OCI-LY1 (cell line): ENCODE results near the gene SNX18.

ENCODE experiments used
- H2AFZ ChIP-seq: fragments of 200-600 bp; sonication (generic), shearing (Covaris generic); 2 replicates; pipeline ENCODE4 v1.6.0; 2014; ENCODE audit warnings: antibody characterized with exemption, mild to moderate bottlenecking, low read length
- H3F3A ChIP-seq: fragments of 200-600 bp; sonication (generic), shearing (Covaris generic); 2 replicates; pipeline ENCODE4 v1.6.0; 2014; ENCODE audit warnings: mild to moderate bottlenecking, antibody characterized with exemption, low read length, moderate library complexity; ENCODE audit not compliant: insufficient read depth
- H3K27ac ChIP-seq: fragments of 200-600 bp; sonication (generic); 2 replicates; pipeline ENCODE4 v1.5.1; 2014; ENCODE audit warnings: low read length, mixed run types, mild to moderate bottlenecking, low read depth; ENCODE audit not compliant: poor library complexity, severe bottlenecking
- H3K27me3 ChIP-seq: fragments of 200-600 bp; sonication (generic); 2 replicates; pipeline ENCODE4 v1.6.0; 2014; ENCODE audit warnings: antibody characterized with exemption, mild to moderate bottlenecking, low read length, moderate library complexity; ENCODE audit not compliant: insufficient read depth
- H3K36me3 ChIP-seq: fragments of 200-600 bp; sonication (generic); 2 replicates; pipeline ENCODE4 v1.6.1; 2014; ENCODE audit warnings: mild to moderate bottlenecking, antibody characterized with exemption, low read length, moderate library complexity, mixed read lengths; ENCODE audit not compliant: insufficient read depth
- H3K4me1 ChIP-seq: fragments of 200-600 bp; sonication (generic); 2 replicates; pipeline ENCODE4 v1.5.1; 2014; ENCODE audit warnings: mild to moderate bottlenecking, low read length, moderate library complexity; ENCODE audit not compliant: insufficient read depth, severe bottlenecking
- H3K4me2 ChIP-seq: fragments of 200-600 bp; sonication (generic), shearing (Covaris generic); 2 replicates; pipeline ENCODE4 v1.6.1; 2014; ENCODE audit warnings: low read length
- H3K4me3 ChIP-seq: fragments of 200-600 bp; sonication (generic); 2 replicates; pipeline ENCODE4 v1.5.1; 2014; ENCODE audit warnings: low read length, low read depth, mild to moderate bottlenecking, mixed read lengths; ENCODE audit not compliant: poor library complexity, severe bottlenecking
- H3K79me2 ChIP-seq: fragments of 200-600 bp; shearing (Covaris generic); 2 replicates; pipeline ENCODE4 v1.6.1; 2016; ENCODE audit warnings: mixed run types, low read length, mixed read lengths; ENCODE audit not compliant: insufficient read depth
- H3K9ac ChIP-seq: fragments of 200-600 bp; sonication (generic), shearing (Covaris generic); 2 replicates; pipeline ENCODE4 v1.6.1; 2014; ENCODE audit warnings: mild to moderate bottlenecking, low read length, mixed read lengths
- H3K9me2 ChIP-seq: fragments of 200-600 bp; sonication (generic), shearing (Covaris generic); 2 replicates; pipeline ENCODE4 v1.6.1; 2014; ENCODE audit warnings: low read depth, mild to moderate bottlenecking, low read length, mixed read lengths
- H3K9me3 ChIP-seq: fragments of 200-600 bp; shearing (Covaris generic); 2 replicates; pipeline ENCODE4 v1.6.1; 2014; ENCODE audit warnings: low read length, mixed read lengths
- H4K20me1 ChIP-seq: fragments of 200-600 bp; sonication (generic), shearing (Covaris generic); 2 replicates; pipeline ENCODE4 v1.6.0; 2016; ENCODE audit warnings: mild to moderate bottlenecking, low read length; ENCODE audit not compliant: insufficient read depth
- EZH2 ChIP-seq: fragments of 200-600 bp; sonication (generic), shearing (Covaris generic); IDR thresholded peaks from 2 replicates; pipeline ENCODE4 v1.8.0; 2017; ENCODE audit warnings: borderline replicate concordance, mixed run types, mild to moderate bottlenecking, antibody characterized with exemption, low read length, moderate library complexity, mixed read lengths
- TF ChIP-seq, protein P1 (sequence below): fragments of 200-600 bp; sonication (generic), shearing (Covaris generic); IDR thresholded peaks from 2 replicates; pipeline ENCODE4 v1.5.1; 2017; ENCODE audit warnings: mild to moderate bottlenecking, antibody characterized with exemption, low read length, moderate library complexity, mixed read lengths

Gene SNX18

DNA sequence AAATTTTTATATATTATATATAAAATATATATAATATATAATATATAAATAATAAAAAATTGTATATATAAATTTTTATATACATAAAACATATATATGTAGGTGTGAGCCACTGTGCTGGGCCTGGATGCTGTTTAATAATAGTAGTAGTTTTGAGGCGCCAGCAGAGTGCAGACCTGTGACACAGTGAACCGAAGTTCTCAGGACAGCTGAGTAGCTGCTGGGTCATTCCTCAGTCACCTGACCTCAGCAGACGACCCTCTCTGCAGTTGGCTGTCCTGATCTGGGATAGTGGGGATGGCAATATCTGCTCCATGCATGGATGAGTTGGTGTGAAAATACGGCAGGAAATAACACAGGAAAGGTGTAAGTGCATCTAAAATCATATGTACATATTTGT, 3.3 kb upstream of the SNX18 start:
- Histone ChIP-seq H3K9me2 (no peaks in the 10 kb centered on the region), H3K4me2 (no peak overlapping the region), H3K27me3 (no peaks in the 10 kb centered on the region), H3K27ac (no peak overlapping the region), H3K4me3 (no peak overlapping the region), H3K36me3 (no peaks in the 10 kb centered on the region; the same call in 1 of the 2 replicates), H3K9me3 (no peaks in the 10 kb centered on the region), H3K9ac (no peak overlapping the region), H3K79me2 (no peaks in the 10 kb centered on the region), H3F3A (no peaks in the 10 kb centered on the region), H4K20me1 (no peaks in the 10 kb centered on the region), H2AFZ (no peak overlapping the region), H3K4me1 (peaks cover 12% of the 10 kb centered on the region)
- TF ChIP-seq EZH2, result no peak
- TF ChIP-seq, protein P1, sequence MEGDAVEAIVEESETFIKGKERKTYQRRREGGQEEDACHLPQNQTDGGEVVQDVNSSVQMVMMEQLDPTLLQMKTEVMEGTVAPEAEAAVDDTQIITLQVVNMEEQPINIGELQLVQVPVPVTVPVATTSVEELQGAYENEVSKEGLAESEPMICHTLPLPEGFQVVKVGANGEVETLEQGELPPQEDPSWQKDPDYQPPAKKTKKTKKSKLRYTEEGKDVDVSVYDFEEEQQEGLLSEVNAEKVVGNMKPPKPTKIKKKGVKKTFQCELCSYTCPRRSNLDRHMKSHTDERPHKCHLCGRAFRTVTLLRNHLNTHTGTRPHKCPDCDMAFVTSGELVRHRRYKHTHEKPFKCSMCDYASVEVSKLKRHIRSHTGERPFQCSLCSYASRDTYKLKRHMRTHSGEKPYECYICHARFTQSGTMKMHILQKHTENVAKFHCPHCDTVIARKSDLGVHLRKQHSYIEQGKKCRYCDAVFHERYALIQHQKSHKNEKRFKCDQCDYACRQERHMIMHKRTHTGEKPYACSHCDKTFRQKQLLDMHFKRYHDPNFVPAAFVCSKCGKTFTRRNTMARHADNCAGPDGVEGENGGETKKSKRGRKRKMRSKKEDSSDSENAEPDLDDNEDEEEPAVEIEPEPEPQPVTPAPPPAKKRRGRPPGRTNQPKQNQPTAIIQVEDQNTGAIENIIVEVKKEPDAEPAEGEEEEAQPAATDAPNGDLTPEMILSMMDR, result no peak

DNA sequence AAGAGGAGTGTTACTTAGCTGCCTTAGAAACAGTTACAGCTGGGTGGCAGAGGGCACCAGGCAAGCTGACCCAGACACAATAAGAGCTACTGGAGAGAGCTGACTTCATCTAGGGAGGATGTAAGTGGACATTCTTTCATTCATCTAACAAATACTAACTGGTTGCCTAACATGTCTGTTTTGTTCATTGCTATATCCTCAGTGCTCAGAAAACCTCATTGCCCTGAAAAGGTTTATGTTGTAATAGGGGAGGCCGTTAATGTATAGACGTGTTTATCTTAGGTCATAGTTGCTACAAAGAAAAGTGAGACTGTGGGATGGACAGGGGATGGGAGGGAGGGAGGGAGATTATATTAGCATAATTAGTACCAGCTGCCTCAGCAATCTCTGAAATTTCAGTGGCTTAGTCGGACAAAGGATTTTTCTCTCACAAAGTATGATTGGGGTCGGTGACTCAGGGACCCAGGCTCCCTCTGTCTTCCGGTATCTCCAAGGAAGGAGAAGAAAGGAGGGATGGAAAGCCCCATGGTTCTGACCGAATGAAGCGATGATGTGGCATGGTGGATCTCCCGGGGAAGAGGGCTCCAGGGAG, 2.6 kb upstream of the SNX18 start:
- Histone ChIP-seq H3F3A (no peaks in the 10 kb centered on the region), H3K79me2 (no peaks in the 10 kb centered on the region), H3K27ac (no peak overlapping the region), H2AFZ (no peak overlapping the region), H3K9me2 (no peaks in the 10 kb centered on the region), H3K9ac (no peak overlapping the region), H3K4me1 (peaks cover 18% of the 10 kb centered on the region), H3K4me3 (no peak overlapping the region), H3K9me3 (no peaks in the 10 kb centered on the region), H3K27me3 (no peaks in the 10 kb centered on the region), H4K20me1 (no peaks in the 10 kb centered on the region; the same call in 1 of the 2 replicates), H3K36me3 (no peaks in the 10 kb centered on the region; the same call in 1 of the 2 replicates), H3K4me2 (no peak overlapping the region)
- TF ChIP-seq EZH2, result no peak
- TF ChIP-seq, protein P1, result no peak

GRCh38 chr5:54515634-54516033, 1.9 kb upstream of the SNX18 start:
- no peak overlapping the region for H3K4me2 ChIP-seq
- no peaks in the 10 kb centered on the region; the same call in 1 of the 2 replicates for H4K20me1 ChIP-seq
- no peaks in the 10 kb centered on the region; the same call in 1 of the 2 replicates for H3K36me3 ChIP-seq
- no peaks in the 10 kb centered on the region for H3F3A ChIP-seq
- H3K9me2 ChIP-seq, result no peaks in the 10 kb centered on the region
- no peak overlapping the region for H3K27ac ChIP-seq
- H3K9ac ChIP-seq, result no peak overlapping the region
- H3K9me3 ChIP-seq, result no peaks in the 10 kb centered on the region
- no peak overlapping the region for H3K4me3 ChIP-seq
- peaks cover 25% of the 10 kb centered on the region for H3K4me1 ChIP-seq
- H2AFZ ChIP-seq, result no peak overlapping the region
- no peak for TF ChIP-seq EZH2
- TF ChIP-seq, protein P1, result no peak
- no peaks in the 10 kb centered on the region for H3K79me2 ChIP-seq
- no peaks in the 10 kb centered on the region for H3K27me3 ChIP-seq
